Measurements from ENCODE around the gene MAP6D1.
A peak's percentile ranks its signal among the peaks of the same experiment; 100 is the strongest.

MAP6D1 gene

DNA sequence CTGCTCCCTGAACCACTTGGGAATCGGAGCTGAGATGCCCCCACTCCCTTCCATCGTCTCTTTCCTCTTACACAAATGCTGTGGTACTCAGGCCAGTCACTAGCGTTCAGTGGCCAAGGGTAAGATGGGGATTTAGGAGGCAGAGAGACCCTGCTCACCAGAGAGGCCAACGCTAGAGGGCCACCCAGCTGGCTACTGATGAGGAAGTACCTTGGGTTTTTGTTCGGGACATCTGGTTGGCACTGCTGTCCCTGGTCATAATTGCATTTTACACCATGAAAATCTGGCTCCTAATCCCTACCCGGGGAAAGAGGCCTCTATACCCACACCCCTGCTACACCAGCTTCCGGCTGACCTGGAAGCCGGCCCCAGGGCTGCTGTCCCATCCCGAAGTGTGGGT is 7.7 kb downstream of the MAP6D1 start:
- TF ChIP-seq SPI1 (IDR thresholded peaks at IDR 0.05; ENCODE audit: low read depth, low read length): no peak
- FAIRE-seq (no peak), DNase-seq (ENCODE audit: insufficient read length, low spot score) (no peak)

DNA sequence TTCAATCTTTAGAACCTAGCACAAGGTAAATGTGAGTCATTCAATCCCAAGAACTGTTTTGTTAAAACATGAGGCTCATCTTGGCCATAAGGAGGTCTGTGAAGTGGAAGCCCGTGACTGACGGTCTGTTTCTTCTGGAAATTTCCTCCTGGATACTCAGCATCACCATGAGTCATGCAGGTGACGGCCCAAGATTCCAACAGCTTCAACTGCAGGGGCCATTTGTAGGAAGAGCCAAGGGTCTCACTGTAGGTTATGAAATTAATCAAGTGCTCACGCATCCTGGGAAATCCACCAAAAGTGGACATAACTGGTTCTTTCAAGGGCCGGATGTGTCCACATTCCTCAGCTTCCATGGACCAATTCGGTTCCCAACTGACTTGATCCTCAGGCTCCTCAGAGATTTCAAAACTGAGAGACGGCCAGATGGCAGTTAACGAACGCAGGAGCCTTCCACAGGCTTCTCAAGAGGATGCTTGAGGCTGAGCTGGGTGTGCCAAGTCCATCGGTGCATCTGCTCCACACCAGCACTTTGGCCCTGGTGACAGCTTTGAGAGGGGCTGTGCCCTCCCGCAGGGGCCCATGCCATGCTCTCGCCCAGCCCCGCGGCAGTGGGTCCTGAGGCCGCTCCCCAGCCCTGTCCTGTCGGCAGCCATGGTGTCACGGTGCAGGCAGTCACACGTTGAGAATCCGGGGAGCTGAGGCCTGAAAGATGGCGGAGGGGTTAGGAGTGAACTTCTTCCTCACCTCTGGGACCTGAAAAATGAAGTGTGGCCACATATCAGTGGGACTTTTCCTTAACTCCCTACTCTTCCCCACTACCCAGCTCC is 8.5 kb downstream of the MAP6D1 start:
- DNase-seq (ENCODE audit: insufficient read length, low spot score) (no peak), FAIRE-seq (no peak)

GRCh38 chr3:183815951-183816475 is 9.4 kb downstream of the MAP6D1 start:
- TF ChIP-seq POLR2AphosphoS5 (IDR thresholded peaks at IDR 0.05; ENCODE audit: low read depth, low read length) (peak; percentile 34; the same call in 1 of the 2 replicates), SPI1 (IDR thresholded peaks at IDR 0.05; ENCODE audit: low read depth, low read length) (no peak), TAF1 (IDR thresholded peaks at IDR 0.05; ENCODE audit: low read depth, low read length) (no peak), PAX5 (IDR thresholded peaks at IDR 0.05; ENCODE audit: insufficient read depth, low read length, severe bottlenecking) (no peak), POU2F2 (IDR thresholded peaks at IDR 0.05; ENCODE audit: low read depth, low read length) (no peak)
- DNase-seq (ENCODE audit: insufficient read length, low spot score) (peak; percentile 48), FAIRE-seq (peak; percentile 86)

More for the DNA sequence above, 8.5 kb downstream of the MAP6D1 start:
- TF ChIP-seq POU2F2 (IDR thresholded peaks at IDR 0.05; ENCODE audit: low read depth, low read length) (no peak), TAF1 (IDR thresholded peaks at IDR 0.05; ENCODE audit: low read depth, low read length) (no peak), SPI1 (IDR thresholded peaks at IDR 0.05; ENCODE audit: low read depth, low read length) (no peak), POLR2AphosphoS5 (IDR thresholded peaks at IDR 0.05; ENCODE audit: low read depth, low read length) (no peak), POLR2A (IDR thresholded peaks at IDR 0.05; ENCODE audit: low read depth, low read length) (no peak), PAX5 (IDR thresholded peaks at IDR 0.05; ENCODE audit: insufficient read depth, low read length, severe bottlenecking) (no peak)

DNA sequence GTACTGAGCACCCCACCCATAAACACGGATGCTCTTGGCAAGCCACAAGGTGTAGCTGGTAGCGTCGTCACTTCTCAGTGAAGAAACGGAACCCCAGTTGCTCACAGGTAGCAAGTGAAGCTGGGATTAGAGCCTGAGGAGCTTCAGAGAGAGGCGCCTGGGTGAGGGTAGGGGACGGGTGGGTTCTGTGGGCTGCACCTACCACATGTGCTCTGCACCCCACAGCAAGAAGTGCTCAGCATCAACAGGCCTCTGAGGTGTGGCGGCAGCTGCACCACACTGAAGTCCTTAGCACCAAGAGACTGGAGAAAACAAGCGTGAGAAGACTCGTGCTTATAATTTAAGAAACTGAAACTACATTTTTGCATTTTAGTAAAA is 9.8 kb downstream of the MAP6D1 start:
- FAIRE-seq: no peak
- peak; percentile 55 for DNase-seq (ENCODE audit: insufficient read length, low spot score)
- TF ChIP-seq POLR2AphosphoS5 (IDR thresholded peaks at IDR 0.05; ENCODE audit: low read depth, low read length) (no peak), TAF1 (IDR thresholded peaks at IDR 0.05; ENCODE audit: low read depth, low read length) (no peak), SPI1 (IDR thresholded peaks at IDR 0.05; ENCODE audit: low read depth, low read length) (no peak), POU2F2 (IDR thresholded peaks at IDR 0.05; ENCODE audit: low read depth, low read length) (no peak), PAX5 (IDR thresholded peaks at IDR 0.05; ENCODE audit: insufficient read depth, low read length, severe bottlenecking) (no peak), POLR2A (IDR thresholded peaks at IDR 0.05; ENCODE audit: low read depth, low read length) (no peak)

DNA sequence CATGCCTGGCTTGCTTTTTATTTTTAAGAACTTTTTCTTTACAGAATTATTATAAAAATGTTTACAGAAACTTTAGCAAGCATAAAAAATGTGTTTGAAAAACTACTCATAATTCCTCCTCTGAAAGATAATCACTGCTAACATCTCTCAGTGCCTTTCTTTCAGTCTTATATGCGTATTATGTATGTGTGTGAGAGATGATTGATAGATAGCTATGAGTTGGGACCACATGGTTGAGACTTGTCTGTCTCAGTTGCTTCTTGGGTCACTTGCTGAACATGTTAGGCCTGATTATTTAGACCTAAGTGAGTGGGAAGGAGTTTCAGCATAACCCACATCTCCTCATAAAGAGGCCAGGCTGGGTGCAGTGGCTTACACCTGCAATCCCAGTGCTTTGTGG is 11.1 kb downstream of the MAP6D1 start:
- FAIRE-seq (no peak), DNase-seq (ENCODE audit: insufficient read length, low spot score) (no peak)
- TF ChIP-seq POU2F2 (IDR thresholded peaks at IDR 0.05; ENCODE audit: low read depth, low read length): no peak
- no peak for TF ChIP-seq SPI1 (IDR thresholded peaks at IDR 0.05; ENCODE audit: low read depth, low read length)
- TF ChIP-seq POLR2AphosphoS5 (IDR thresholded peaks at IDR 0.05; ENCODE audit: low read depth, low read length): no peak
- no peak for TF ChIP-seq POLR2A (IDR thresholded peaks at IDR 0.05; ENCODE audit: low read depth, low read length)
- TF ChIP-seq TAF1 (IDR thresholded peaks at IDR 0.05; ENCODE audit: low read depth, low read length): no peak
- TF ChIP-seq PAX5 (IDR thresholded peaks at IDR 0.05; ENCODE audit: insufficient read depth, low read length, severe bottlenecking): no peak

DNA sequence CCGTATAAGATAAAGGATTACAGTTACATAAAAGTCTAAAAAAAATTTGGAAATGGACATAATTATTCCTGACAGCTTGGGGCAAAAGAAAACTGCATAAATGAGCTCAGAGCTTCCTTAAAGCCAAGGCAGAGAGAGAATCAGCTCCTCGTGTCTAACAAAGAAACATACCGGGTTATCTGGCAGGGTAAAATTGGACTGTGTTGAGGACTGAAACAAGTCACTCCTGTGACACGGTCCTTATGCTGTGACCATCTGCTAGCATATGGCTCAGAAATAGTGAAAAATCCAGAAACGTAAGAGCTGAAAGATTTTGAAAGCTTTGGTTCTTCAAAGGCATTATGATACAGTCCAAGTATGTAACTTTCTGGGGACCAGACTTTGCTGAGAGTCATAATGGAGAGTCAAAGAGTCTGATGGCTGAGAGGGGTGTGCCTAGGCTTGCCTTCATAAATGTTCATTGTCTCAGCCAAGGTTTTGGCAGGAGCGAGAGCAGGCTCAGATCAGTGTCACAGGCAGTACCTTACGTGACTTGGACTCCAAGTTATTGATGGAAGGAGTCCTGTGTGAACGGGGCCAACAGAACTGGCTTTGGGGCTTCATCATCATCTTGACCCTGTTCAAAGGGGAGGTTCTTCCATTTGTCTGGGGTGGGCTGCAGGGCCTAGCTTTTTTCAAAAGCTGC is 12.5 kb downstream of the MAP6D1 start:
- TF ChIP-seq POLR2A (IDR thresholded peaks at IDR 0.05; ENCODE audit: low read depth, low read length) (no peak), POU2F2 (IDR thresholded peaks at IDR 0.05; ENCODE audit: low read depth, low read length) (no peak), SPI1 (IDR thresholded peaks at IDR 0.05; ENCODE audit: low read depth, low read length) (no peak)
- no peak for FAIRE-seq
- DNase-seq (ENCODE audit: insufficient read length, low spot score): no peak

GRCh38 chr3:183811638-183812037 is 13.7 kb downstream of the MAP6D1 start:
- TF ChIP-seq POU2F2 (IDR thresholded peaks at IDR 0.05; ENCODE audit: low read depth, low read length) (no peak), POLR2AphosphoS5 (IDR thresholded peaks at IDR 0.05; ENCODE audit: low read depth, low read length) (no peak), SPI1 (IDR thresholded peaks at IDR 0.05; ENCODE audit: low read depth, low read length) (no peak), TAF1 (IDR thresholded peaks at IDR 0.05; ENCODE audit: low read depth, low read length) (no peak), PAX5 (IDR thresholded peaks at IDR 0.05; ENCODE audit: insufficient read depth, low read length, severe bottlenecking) (no peak), POLR2A (IDR thresholded peaks at IDR 0.05; ENCODE audit: low read depth, low read length) (no peak)
- no peak for FAIRE-seq
- DNase-seq (ENCODE audit: insufficient read length, low spot score): no peak

GRCh38 chr3:183810643-183811594 is 14.5 kb downstream of the MAP6D1 start:
- TF ChIP-seq TAF1 (IDR thresholded peaks at IDR 0.05; ENCODE audit: low read depth, low read length) (no peak), PAX5 (IDR thresholded peaks at IDR 0.05; ENCODE audit: insufficient read depth, low read length, severe bottlenecking) (no peak), POLR2AphosphoS5 (IDR thresholded peaks at IDR 0.05; ENCODE audit: low read depth, low read length) (no peak), POU2F2 (IDR thresholded peaks at IDR 0.05; ENCODE audit: low read depth, low read length) (no peak), SPI1 (IDR thresholded peaks at IDR 0.05; ENCODE audit: low read depth, low read length) (no peak), POLR2A (IDR thresholded peaks at IDR 0.05; ENCODE audit: low read depth, low read length) (no peak)
- DNase-seq (ENCODE audit: insufficient read length, low spot score) (no peak), FAIRE-seq (no peak)

DNA sequence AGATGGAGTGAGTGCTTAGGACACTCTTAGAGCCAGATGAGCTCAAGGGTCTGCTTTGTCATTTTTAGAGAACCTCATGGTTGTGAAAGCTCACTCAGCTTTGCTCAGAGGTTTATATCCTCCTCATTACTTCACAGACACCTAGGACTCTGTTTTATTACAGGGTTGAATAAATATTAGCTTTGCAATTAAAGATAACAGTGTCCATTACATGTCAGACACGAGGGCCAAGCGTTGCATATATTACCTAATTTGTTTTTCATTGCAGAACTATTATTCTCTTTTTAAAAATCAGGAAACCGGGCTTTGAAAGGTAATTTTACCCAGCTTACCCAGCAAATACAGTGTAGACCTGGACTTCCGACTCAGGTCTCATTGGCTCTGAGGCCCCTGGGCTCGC is 16.1 kb downstream of the MAP6D1 start:
- TF ChIP-seq POLR2A (IDR thresholded peaks at IDR 0.05; ENCODE audit: low read depth, low read length) (no peak), POU2F2 (IDR thresholded peaks at IDR 0.05; ENCODE audit: low read depth, low read length) (no peak), PAX5 (IDR thresholded peaks at IDR 0.05; ENCODE audit: insufficient read depth, low read length, severe bottlenecking) (no peak), SPI1 (IDR thresholded peaks at IDR 0.05; ENCODE audit: low read depth, low read length) (no peak), TAF1 (IDR thresholded peaks at IDR 0.05; ENCODE audit: low read depth, low read length) (no peak), POLR2AphosphoS5 (IDR thresholded peaks at IDR 0.05; ENCODE audit: low read depth, low read length) (no peak)
- DNase-seq (ENCODE audit: insufficient read length, low spot score): no peak
- no peak for FAIRE-seq
